DOHH2 (cell line): ENCODE results near the gene SEPTIN1.

ENCODE experiments used
- EZH2phosphoT487 ChIP-seq: fragments of 200-600 bp; sonication (generic); IDR thresholded peaks from 2 replicates; pipeline ENCODE4 v1.6.1; 2017; ENCODE audit warnings: borderline replicate concordance, mild to moderate bottlenecking, antibody characterized with exemption, low read length, moderate library complexity, mixed read lengths
- TF ChIP-seq, protein P1 (sequence below): fragments of 200-600 bp; sonication (generic); IDR thresholded peaks from one replicate; pipeline ENCODE4 v1.5.1; 2014; ENCODE audit warnings: antibody characterized with exemption, mild to moderate bottlenecking, low read depth, low read length; ENCODE audit not compliant: poor library complexity, severe bottlenecking

DNA sequence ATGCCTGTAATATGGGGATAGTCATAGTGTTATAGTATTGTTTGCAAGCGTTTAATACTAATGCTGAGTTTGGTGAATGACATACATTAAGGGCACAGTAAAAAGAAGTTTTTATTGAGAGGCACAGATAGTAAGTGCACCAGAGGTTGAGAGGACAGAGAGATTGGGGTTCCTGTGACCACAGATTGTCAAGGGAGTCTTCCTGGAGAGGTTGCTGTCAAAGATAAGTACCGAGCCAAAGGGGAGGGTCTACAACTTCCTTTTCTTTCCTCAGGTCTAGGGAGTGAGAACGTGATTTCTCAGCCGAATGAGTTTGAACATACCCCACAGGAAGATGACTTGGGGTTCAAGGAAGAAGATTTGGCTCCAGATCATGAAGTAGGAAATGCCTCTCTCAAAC is 14.7 kb upstream of the SEPTIN1 start:
- TF ChIP-seq, protein P1, sequence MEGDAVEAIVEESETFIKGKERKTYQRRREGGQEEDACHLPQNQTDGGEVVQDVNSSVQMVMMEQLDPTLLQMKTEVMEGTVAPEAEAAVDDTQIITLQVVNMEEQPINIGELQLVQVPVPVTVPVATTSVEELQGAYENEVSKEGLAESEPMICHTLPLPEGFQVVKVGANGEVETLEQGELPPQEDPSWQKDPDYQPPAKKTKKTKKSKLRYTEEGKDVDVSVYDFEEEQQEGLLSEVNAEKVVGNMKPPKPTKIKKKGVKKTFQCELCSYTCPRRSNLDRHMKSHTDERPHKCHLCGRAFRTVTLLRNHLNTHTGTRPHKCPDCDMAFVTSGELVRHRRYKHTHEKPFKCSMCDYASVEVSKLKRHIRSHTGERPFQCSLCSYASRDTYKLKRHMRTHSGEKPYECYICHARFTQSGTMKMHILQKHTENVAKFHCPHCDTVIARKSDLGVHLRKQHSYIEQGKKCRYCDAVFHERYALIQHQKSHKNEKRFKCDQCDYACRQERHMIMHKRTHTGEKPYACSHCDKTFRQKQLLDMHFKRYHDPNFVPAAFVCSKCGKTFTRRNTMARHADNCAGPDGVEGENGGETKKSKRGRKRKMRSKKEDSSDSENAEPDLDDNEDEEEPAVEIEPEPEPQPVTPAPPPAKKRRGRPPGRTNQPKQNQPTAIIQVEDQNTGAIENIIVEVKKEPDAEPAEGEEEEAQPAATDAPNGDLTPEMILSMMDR: no peak
- TF ChIP-seq EZH2phosphoT487: no peak
